ENCODE data around the gene XCL1. TPM values are rescaled to one million over a fixed set of nuclear protein-coding genes. Genes with fewer than 3 reads are reported as not detected.

XCL1 gene
- total and polyA plus RNA-seq, 2 experiments from 2014 or later = 0.24 TPM; not detected in 1

- TF ChIP-seq CTCF (conservative IDR thresholded peaks at IDR 0.05; ENCODE audit: low read depth in 2 of 2) = no peak
- TF ChIP-seq POLR2AphosphoS5 (IDR thresholded peaks at IDR 0.05; ENCODE audit: low read depth) = no peak
- no peak for TF ChIP-seq CREB1 (CRISPR knock-in tag; IDR thresholded peaks at IDR 0.05; ENCODE audit: low read depth)
- no peak for TF ChIP-seq REST (IDR thresholded peaks at IDR 0.05; ENCODE audit: unreplicated experiment)
- no peak for TF ChIP-seq ZNF114 (CRISPR knock-in tag; IDR thresholded peaks at IDR 0.05)
- TF ChIP-seq ZNF331 (CRISPR knock-in tag; IDR thresholded peaks at IDR 0.05; ENCODE audit: low read depth) = no peak
- no peak for TF ChIP-seq JUNB (IDR thresholded peaks at IDR 0.05; ENCODE audit: unreplicated experiment)
Measured at GRCh38 chr1:168614235-168614634, 37.8 kb downstream of the XCL1 start (continued).

GRCh38 chr1:168615965-168616364, 39.6 kb downstream of the XCL1 start:
- Histone ChIP-seq H3K27ac (ENCODE audit: low read depth) (no peak overlapping the region), H3K79me2 (replicated peaks; ENCODE audit: insufficient read depth) (no peaks in the 10 kb centered on the region)

More at GRCh38 chr1:168615965-168616364, 39.6 kb downstream of the XCL1 start:
- no peaks in the 10 kb centered on the region for H4K20me1 ChIP-seq (replicated peaks; ENCODE audit: insufficient read depth)
- H3F3A ChIP-seq (replicated peaks; ENCODE audit: low read depth) = no peaks in the 10 kb centered on the region
- no peak overlapping the region for H3K27ac Mint-ChIP-seq
- TF ChIP-seq EZH2phosphoT487 (IDR thresholded peaks at IDR 0.05; ENCODE audit: unreplicated experiment) = no peak
- no peak for TF ChIP-seq NANOG (IDR thresholded peaks at IDR 0.05; ENCODE audit: borderline replicate concordance)
- no peak overlapping the region for H2AFZ ChIP-seq
- ATAC-seq (no peak), DNase-seq (ENCODE audit: low spot score) (no peak)
- H3K27me3 Mint-ChIP-seq (ENCODE audit: insufficient read depth, low read depth, poor library complexity) = peaks cover 4% of the 10 kb centered on the region
- H3K4me1 ChIP-seq (ENCODE audit: insufficient read depth) = no peaks in the 10 kb centered on the region
- H3K4me3 ChIP-seq = no peak overlapping the region
- H3K4me2 ChIP-seq = no peak overlapping the region
- H3K4me3 Mint-ChIP-seq = no peak overlapping the region
- no peaks in the 10 kb centered on the region for H3K36me3 Mint-ChIP-seq (ENCODE audit: low read depth)
- no peaks in the 10 kb centered on the region for H3K27me3 ChIP-seq (ENCODE audit: insufficient read depth)
- H3K9me3 Mint-ChIP-seq = no peaks in the 10 kb centered on the region
- H3K9me2 ChIP-seq (ENCODE audit: insufficient read depth) = 0 out of 2 replicates have a peak, but pooled peaks cover 6% of the 10 kb centered on the region
- no peaks in the 10 kb centered on the region for H3K36me3 ChIP-seq (ENCODE audit: insufficient read depth)
- H3K4me1 Mint-ChIP-seq = peaks cover 2% of the 10 kb centered on the region; the same call in 1 of the 3 replicates

All from GM23338 (cell line).